Activated CD4-positive, alpha-beta T cell treated with anti-CD3 and anti-CD28 coated beads for 36 hours (primary cell): ENCODE results near the gene HAGH. TPM values are rescaled to one million over a fixed set of nuclear protein-coding genes. Genes with fewer than 3 reads are reported as not detected.

Experiments used
- ATAC-seq: fragments of 200-7000 bp; cut with Tn5 transposase; one replicate; pipeline ENCODE4 v1.10.0; 2021; ENCODE audit warnings: mild to moderate bottlenecking, moderate library complexity
- CTCF ChIA-PET: fragments of 350-600 bp; sonication (Branson Sonifier 250); formaldehyde crosslinking; loops from one replicate; lab custom pipeline; 2021; ENCODE audit warnings: antibody characterized with exemption; lab: Charles Lee
- POLR2A ChIA-PET: fragments of 350-600 bp; sonication (Branson Sonifier 250); formaldehyde crosslinking; loops from one replicate; lab custom pipeline; 2021; ENCODE audit warnings: antibody characterized with exemption, inconsistent platforms; lab: Charles Lee
- DNase-seq: peaks from one replicate; pipeline ENCODE4 v3.0.0-alpha.2; 2020
- H3K27ac Mint-ChIP-seq: one replicate; pipeline ENCODE4 v1.8.0; 2021; ENCODE audit warnings: mixed read lengths
- H3K27me3 Mint-ChIP-seq: one replicate; pipeline ENCODE4 v1.8.0; 2021; ENCODE audit warnings: mixed read lengths
- H3K36me3 Mint-ChIP-seq: one replicate; pipeline ENCODE4 v1.8.0; 2021; ENCODE audit warnings: low read depth, mixed read lengths
- H3K4me1 Mint-ChIP-seq: one replicate; pipeline ENCODE4 v1.8.0; 2021; ENCODE audit warnings: mixed read lengths
- H3K4me3 Mint-ChIP-seq: one replicate; pipeline ENCODE4 v1.8.0; 2021; ENCODE audit warnings: mild to moderate bottlenecking, moderate library complexity, mixed read lengths
- H3K9me3 Mint-ChIP-seq: one replicate; pipeline ENCODE4 v1.8.0; 2021; ENCODE audit warnings: low read depth, mixed read lengths
- intact Hi-C, 2 experiments: fragments of 100-400 bp; cut with DNase I in 1 of 2; cut with micrococcal nuclease in 1 of 2; formaldehyde crosslinking; loops; one replicate each; pipeline versions ENCODE4 v1.14.2 to v1.15.1; 2022 to 2024; cut with DNase I, micrococcal nuclease
- total RNA-seq, 2 experiments: library from RNA; stranded (reverse); gene quantifications; one replicate each; pipeline ENCODE4 v1.2.3, GENCODE V29; 2021

HAGH gene
- total RNA-seq, 2 experiments from 2014 or later: 20.9 to 25.0 TPM

DNA sequence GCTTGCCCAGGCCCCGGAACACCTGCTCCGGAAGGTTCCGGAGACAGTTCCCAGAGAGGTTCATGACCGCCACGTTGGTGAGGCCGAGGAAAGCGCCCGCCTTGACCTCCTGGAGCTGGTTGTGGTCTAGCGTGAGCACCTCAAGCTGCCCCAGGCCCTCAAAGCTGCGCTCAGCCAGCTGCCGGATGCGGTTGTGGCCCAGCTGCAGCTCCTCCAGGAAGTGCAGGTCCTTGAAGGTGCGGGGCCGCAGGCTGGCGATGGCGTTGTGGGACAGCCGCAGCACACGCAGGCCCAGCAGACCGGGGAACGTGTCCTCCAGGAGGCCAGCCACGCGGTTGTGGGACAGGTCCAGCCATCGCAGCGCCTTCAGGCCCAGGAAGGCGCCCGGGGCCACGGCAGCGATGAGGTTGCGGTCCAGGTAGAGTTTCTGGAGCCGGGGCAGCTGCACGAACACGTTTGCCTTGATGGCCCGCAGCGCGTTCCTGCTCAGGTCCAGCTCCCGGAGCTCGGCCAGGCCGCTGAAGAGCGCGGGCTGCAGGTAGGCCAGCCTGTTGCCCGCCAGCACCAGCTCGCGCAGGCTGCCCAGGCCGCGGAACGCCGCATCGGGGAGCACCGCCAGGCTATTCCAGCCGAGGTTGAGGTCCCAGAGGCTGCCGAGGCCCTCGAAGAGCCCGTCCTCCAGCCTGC is 35.2 kb downstream of the HAGH start:
- Mint-ChIP-seq H3K27me3 (no peaks in the 10 kb centered on the region), H3K4me1 (no peaks in the 10 kb centered on the region), H3K4me3 (no peak overlapping the region), H3K27ac (no peak overlapping the region), H3K9me3 (no peaks in the 10 kb centered on the region), H3K36me3 (peaks cover 5% of the 10 kb centered on the region)
- CTCF ChIA-PET: no interaction called here
- POLR2A ChIA-PET: interaction anchor here (1.2 kb wide), 1 partner anchor 8 kb away, joined by 3 read pairs; the partner anchor contains the start of gene NUBP2
- ATAC-seq (no peak), DNase-seq (no peak)
- intact Hi-C loops: no loop called here

DNA sequence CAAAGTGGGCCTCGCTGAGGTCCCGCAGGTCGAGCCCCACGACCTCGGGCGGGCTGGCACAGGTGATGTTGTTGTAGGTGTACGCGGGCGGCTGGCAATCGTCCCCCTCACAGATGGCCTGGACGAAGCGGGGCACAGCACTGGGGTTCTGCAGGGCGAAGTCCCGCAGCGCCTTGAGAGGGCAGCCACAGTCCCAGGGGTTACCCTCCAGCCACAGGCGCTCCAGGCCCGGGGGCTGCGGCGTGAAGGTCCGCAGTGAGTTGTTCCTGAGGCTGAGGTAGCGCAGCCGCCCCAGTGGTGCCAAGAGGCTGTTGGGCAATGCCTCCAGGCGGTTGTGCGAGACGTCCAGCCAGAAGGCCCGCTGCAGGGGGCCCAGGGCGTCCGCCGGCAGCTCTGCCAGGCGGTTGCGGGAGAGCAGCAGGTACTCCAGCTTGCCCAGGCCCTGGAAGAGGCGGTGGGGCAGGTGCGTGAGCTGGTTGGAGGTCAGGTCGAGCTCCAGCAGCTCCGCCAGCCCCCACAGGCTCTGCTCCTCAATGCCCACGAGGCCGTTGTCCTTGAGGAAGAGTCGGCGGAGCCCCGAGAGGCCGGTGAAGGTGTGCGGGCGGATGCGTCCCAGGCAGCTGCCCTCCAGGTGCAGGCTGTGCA is 35.9 kb downstream of the HAGH start:
- ATAC-seq: no peak
- ChIA-PET POLR2A (interaction anchor here (1.2 kb wide), 1 partner anchor 8 kb away, joined by 3 read pairs; the partner anchor contains the start of gene NUBP2), CTCF (no interaction called here)
- Mint-ChIP-seq H3K4me1 (no peaks in the 10 kb centered on the region), H3K36me3 (peaks cover 5% of the 10 kb centered on the region), H3K27ac (no peak overlapping the region), H3K27me3 (no peaks in the 10 kb centered on the region), H3K9me3 (no peaks in the 10 kb centered on the region), H3K4me3 (no peak overlapping the region)
- intact Hi-C loops: no loop called here
- no peak for DNase-seq

DNA sequence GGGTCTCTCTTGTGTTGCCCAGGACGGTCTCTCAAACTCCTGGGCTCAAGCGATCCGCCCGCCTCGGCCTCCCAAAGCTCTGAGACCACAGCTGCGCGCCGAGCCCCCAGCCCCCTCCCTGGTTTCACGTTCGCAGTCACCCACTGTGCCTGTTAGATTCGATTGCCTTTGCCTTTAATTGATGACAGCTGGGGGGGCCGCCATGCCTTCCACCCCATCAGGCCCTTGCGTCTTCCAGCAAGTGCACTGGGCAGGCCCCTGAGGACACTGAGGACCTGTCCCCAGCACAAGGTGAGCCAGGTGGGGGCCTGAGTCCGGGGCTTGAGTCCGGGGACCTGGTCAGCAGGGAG is 36.4 kb downstream of the HAGH start:
- intact Hi-C loops: no loop called here
- no peaks in the 10 kb centered on the region for H3K27me3 Mint-ChIP-seq
- CTCF ChIA-PET: no interaction called here
- no peak for DNase-seq
- ATAC-seq: no peak
- H3K27ac Mint-ChIP-seq: no peak overlapping the region
- POLR2A ChIA-PET: no interaction called here
- H3K9me3 Mint-ChIP-seq: no peaks in the 10 kb centered on the region
- H3K4me3 Mint-ChIP-seq: no peak overlapping the region
- H3K36me3 Mint-ChIP-seq: peaks cover 5% of the 10 kb centered on the region
- H3K4me1 Mint-ChIP-seq: peaks cover 2% of the 10 kb centered on the region

DNA sequence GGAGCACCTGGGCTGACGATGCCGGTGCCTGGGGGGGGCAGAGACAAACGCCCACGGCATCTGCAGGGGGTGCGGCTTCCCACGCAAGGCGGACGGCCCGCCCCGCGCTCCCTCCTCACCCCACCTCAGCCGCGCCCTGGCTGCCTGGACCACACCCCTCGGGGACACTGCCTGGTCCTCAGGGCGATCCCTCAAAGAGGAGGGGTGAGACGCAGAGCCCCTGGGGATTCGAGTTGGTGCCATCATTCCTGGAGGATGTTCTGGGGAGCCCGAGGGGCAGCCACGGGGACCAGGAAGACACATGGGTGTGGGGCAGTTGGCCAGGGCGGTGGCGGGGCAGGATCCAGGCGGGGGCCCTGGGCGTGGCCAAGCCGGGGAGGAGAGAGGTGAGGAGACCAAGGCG is 37.0 kb downstream of the HAGH start:
- no peak for DNase-seq
- Mint-ChIP-seq H3K9me3 (no peaks in the 10 kb centered on the region), H3K27me3 (no peaks in the 10 kb centered on the region), H3K4me3 (no peak overlapping the region), H3K36me3 (peaks cover 5% of the 10 kb centered on the region), H3K4me1 (peaks cover 4% of the 10 kb centered on the region), H3K27ac (no peak overlapping the region)
- POLR2A ChIA-PET: no interaction called here
- intact Hi-C loops: no loop called here
- CTCF ChIA-PET: no interaction called here
- ATAC-seq: no peak

DNA sequence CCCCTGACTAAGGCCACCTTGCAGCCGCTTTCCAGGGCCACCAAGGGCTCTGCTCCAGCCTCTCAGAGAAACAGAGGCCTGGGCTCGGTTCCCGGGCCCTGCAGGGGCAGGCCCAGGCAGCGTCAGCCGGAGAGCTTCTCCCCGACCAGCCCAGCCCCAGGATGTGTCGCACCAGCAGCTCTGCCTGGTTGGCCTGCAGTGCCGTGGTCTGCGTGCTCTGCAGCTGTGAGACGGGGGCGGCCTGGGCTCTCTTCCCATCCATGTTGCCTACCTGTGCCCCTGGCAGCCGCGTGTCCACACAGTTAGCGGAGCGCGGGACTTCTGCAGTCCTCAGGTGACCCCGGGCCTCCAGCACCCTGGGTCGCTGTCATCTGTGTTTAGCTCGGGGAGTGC is 37.9 kb downstream of the HAGH start:
- no peak overlapping the region for H3K27ac Mint-ChIP-seq
- intact Hi-C loops: no loop called here
- DNase-seq (no peak), ATAC-seq (no peak)
- no peaks in the 10 kb centered on the region for H3K9me3 Mint-ChIP-seq
- POLR2A ChIA-PET: no interaction called here
- H3K36me3 Mint-ChIP-seq: peaks cover 5% of the 10 kb centered on the region
- H3K4me1 Mint-ChIP-seq: peaks cover 8% of the 10 kb centered on the region
- no peak overlapping the region for H3K4me3 Mint-ChIP-seq
- CTCF ChIA-PET: no interaction called here
- H3K27me3 Mint-ChIP-seq: no peaks in the 10 kb centered on the region

DNA sequence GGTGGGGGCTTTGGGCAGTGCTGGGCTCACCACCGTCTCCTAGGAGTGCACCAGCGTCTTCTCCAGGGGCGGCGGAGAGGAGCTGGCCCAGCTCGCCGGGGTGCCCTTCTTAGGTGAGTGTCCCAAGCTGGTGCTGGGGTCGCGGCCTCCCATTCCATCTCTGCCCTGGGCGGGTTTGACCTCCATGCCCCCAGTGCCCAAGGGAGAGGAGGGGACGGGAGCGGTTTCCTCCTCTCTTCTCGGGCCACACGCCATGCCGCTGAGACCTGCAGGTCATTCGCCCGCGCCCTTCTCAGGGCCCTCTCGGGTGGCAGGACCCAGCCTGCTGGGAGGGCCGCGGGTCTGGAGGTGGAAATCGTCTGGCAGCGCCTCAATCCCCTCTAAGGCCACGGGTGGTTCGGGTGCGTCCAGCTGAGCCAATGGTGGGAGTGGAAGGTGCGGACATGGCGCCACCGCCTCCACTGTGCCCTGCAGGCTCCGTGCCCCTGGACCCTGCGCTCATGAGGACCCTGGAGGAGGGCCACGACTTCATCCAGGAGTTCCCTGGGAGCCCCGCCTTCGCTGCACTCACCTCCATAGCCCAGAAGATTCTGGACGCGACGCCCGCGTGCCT is 38.4 kb downstream of the HAGH start:
- Mint-ChIP-seq H3K27ac (no peak overlapping the region), H3K4me3 (no peak overlapping the region), H3K9me3 (no peaks in the 10 kb centered on the region), H3K4me1 (peaks cover 13% of the 10 kb centered on the region), H3K36me3 (peaks cover 8% of the 10 kb centered on the region), H3K27me3 (no peaks in the 10 kb centered on the region)
- ATAC-seq: no peak
- DNase-seq: no peak
- ChIA-PET CTCF (no interaction called here), POLR2A (no interaction called here)
- intact Hi-C loops: no loop called here

DNA sequence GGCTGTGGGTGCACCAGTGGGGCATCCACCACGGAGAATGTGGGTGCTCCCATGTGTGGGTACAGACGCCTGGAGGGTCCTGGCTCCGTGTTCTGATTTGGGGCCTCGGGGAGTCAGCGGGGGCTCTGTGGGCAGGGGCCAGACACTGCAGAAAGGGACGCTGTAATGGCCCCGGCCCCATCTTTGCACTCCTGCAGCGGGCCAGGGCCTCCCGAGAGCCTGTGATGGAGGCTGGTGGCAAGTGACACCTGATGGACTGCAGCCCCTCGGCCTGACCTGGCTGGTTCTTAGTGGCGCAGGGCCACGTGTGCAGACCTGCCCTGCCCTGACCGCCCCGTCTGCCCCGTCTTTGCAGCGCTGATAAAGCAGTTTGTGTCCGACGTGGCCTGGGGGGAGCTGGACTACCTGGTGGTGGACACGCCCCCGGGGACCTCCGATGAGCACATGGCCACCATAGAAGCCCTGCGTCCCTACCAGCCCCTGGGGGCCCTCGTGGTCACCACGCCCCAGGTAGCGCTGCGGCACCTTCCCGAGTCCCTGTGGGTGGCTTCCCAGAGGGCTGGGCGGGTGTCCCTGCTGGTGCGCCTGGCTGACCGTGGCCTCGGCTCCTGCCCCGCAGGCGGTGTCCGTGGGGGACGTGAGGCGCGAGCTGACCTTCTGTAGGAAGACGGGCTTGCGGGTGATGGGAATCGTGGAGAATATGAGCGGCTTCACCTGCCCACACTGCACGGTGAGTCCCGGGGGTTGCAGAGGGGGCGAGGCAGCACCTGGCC is 39.1 kb downstream of the HAGH start:
- ATAC-seq (no peak), DNase-seq (no peak)
- Mint-ChIP-seq H3K9me3 (no peaks in the 10 kb centered on the region), H3K4me1 (peaks cover 14% of the 10 kb centered on the region), H3K4me3 (no peak overlapping the region), H3K36me3 (peaks cover 8% of the 10 kb centered on the region), H3K27ac (no peak overlapping the region), H3K27me3 (no peaks in the 10 kb centered on the region)
- intact Hi-C loops: no loop called here
- POLR2A ChIA-PET: no interaction called here
- CTCF ChIA-PET: no interaction called here

DNA sequence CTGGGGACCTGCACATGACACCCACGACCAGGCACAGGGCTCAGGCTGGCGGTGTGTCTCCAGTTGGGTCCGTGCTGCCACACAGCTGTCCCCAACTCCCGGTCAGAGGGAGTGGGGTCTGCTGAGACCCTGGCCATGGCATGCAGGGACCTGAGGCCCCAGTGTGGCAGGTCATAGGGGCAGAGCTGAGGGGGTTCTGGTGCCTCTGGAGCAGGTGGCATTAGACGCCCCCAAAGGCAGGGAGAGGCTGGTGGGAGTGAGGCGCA is 39.6 kb downstream of the HAGH start:
- no peak overlapping the region for H3K27ac Mint-ChIP-seq
- H3K4me1 Mint-ChIP-seq: peaks cover 14% of the 10 kb centered on the region
- CTCF ChIA-PET: no interaction called here
- H3K36me3 Mint-ChIP-seq: peaks cover 8% of the 10 kb centered on the region
- no peak overlapping the region for H3K4me3 Mint-ChIP-seq
- DNase-seq: no peak
- intact Hi-C loops: no loop called here
- no peaks in the 10 kb centered on the region for H3K9me3 Mint-ChIP-seq
- ATAC-seq: no peak
- POLR2A ChIA-PET: no interaction called here
- no peaks in the 10 kb centered on the region for H3K27me3 Mint-ChIP-seq

DNA sequence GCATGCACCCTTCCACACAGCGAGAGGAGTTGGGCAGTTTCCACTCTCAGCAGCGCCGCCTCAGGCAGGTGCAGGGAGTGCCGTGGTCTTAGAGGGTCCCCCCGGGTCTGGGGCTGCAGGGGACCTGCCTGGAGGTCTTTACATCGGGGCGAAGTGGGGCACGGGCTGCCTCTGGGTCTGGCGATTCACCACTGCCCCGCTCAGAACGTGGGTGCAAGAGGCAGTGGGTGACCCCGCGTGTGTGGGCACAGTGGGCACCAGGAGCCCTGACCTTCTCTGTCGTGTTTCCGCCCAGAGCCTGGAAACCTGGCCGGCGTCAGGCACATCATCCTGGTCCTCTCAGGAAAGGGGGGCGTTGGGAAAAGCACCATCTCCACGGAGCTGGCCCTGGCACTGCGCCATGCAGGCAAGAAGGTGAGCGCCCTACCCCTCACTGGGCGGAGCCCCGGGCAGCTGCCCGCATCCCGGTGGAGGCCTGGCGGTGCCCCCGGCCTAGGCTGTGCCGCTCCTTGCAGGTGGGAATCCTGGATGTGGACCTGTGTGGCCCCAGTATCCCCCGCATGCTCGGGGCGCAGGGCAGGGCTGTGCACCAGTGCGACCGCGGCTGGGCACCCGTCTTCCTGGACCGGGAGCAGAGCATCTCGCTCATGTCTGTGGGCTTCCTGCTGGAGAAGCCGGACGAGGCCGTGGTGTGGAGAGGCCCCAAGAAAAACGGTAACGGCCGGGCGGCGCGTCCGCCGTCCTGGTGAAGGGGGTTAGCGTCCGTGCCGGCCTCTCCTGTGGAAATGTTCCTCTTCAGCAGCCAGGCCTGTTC is 40.2 kb downstream of the HAGH start:
- peaks cover 18% of the 10 kb centered on the region for H3K4me1 Mint-ChIP-seq
- no peak overlapping the region for H3K4me3 Mint-ChIP-seq
- intact Hi-C loops: no loop called here
- H3K27ac Mint-ChIP-seq: no peak overlapping the region
- DNase-seq: peak; percentile 9
- ChIA-PET CTCF (no interaction called here), POLR2A (no interaction called here)
- H3K9me3 Mint-ChIP-seq: no peaks in the 10 kb centered on the region
- no peak for ATAC-seq
- H3K27me3 Mint-ChIP-seq: no peaks in the 10 kb centered on the region
- H3K36me3 Mint-ChIP-seq: peaks cover 8% of the 10 kb centered on the region

DNA sequence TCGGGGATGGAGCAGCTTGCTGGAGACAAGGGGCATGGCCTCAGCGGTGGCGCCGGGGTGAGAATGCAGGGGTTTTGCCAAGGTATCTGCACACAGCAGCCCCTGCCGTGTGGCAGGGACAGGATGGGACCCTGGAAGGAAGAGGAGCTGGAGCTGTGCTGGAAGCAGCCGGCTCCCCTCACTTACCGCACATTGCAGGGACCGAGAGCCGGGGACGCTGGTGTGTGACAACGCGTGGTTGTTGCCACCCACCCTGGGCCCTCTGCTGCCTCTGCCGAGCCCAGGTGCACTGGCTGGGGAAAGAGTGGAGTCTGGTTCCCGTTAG is 40.8 kb downstream of the HAGH start:
- no peak for ATAC-seq
- intact Hi-C loops: no loop called here
- ChIA-PET CTCF (no interaction called here), POLR2A (no interaction called here)
- H3K27me3 Mint-ChIP-seq: no peaks in the 10 kb centered on the region
- H3K36me3 Mint-ChIP-seq: peaks cover 10% of the 10 kb centered on the region
- no peak overlapping the region for H3K4me3 Mint-ChIP-seq
- H3K9me3 Mint-ChIP-seq: no peaks in the 10 kb centered on the region
- peaks cover 25% of the 10 kb centered on the region for H3K4me1 Mint-ChIP-seq
- no peak overlapping the region for H3K27ac Mint-ChIP-seq
- no peak for DNase-seq
